Measurements from ENCODE around the gene SLN. TPM values are rescaled to one million over a fixed set of nuclear protein-coding genes. Genes with fewer than 3 reads are reported as not detected.

The SLN gene
- total RNA-seq, 2 donors from 2014 or later: 767 to 1,160 TPM

- no peaks in the 10 kb centered on the region for H3K27me3 ChIP-seq
- TF ChIP-seq CTCF (IDR thresholded peaks at IDR 0.05): no peak
- no peak overlapping the region for H3K4me3 ChIP-seq
- no peaks in the 10 kb centered on the region for H3K9me3 ChIP-seq
- no peak overlapping the region for H3K27ac ChIP-seq
- no peak for DNase-seq (ENCODE audit: low spot score)
- H3K4me1 ChIP-seq: no peaks in the 10 kb centered on the region
- H3K36me3 ChIP-seq: no peaks in the 10 kb centered on the region
Observed at GRCh38 chr11:107682171-107682570, 29.7 kb downstream of the SLN start.

GRCh38 chr11:107679255-107680024, 32.4 kb downstream of the SLN start:
- Histone ChIP-seq H3K4me1 (no peaks in the 10 kb centered on the region), H3K9me3 (no peaks in the 10 kb centered on the region), H3K36me3 (no peaks in the 10 kb centered on the region), H3K4me3 (no peak overlapping the region), H3K27ac (no peak overlapping the region), H3K27me3 (no peaks in the 10 kb centered on the region)
- no peak for DNase-seq (ENCODE audit: low spot score)
- TF ChIP-seq CTCF (IDR thresholded peaks at IDR 0.05): no peak

- DNase-seq (ENCODE audit: low spot score): no peak
- Histone ChIP-seq H3K27me3 (no peaks in the 10 kb centered on the region), H3K36me3 (no peaks in the 10 kb centered on the region), H3K27ac (no peak overlapping the region), H3K4me1 (no peaks in the 10 kb centered on the region), H3K4me3 (no peak overlapping the region), H3K9me3 (no peaks in the 10 kb centered on the region)
- TF ChIP-seq CTCF (IDR thresholded peaks at IDR 0.05): no peak
Observed at GRCh38 chr11:107678632-107678971, 33.3 kb downstream of the SLN start.

- no peak for TF ChIP-seq CTCF (IDR thresholded peaks at IDR 0.05)
- no peak overlapping the region for H3K4me3 ChIP-seq
- H3K9me3 ChIP-seq: no peaks in the 10 kb centered on the region
- no peak for DNase-seq (ENCODE audit: low spot score)
- no peaks in the 10 kb centered on the region for H3K27me3 ChIP-seq
- H3K36me3 ChIP-seq: no peaks in the 10 kb centered on the region
- H3K4me1 ChIP-seq: no peaks in the 10 kb centered on the region
- H3K27ac ChIP-seq: no peak overlapping the region
Observed at GRCh38 chr11:107677924-107678631, 33.8 kb downstream of the SLN start.

GRCh38 chr11:107676336-107677057, 35.4 kb downstream of the SLN start:
- Histone ChIP-seq H3K4me3 (no peak overlapping the region), H3K27ac (no peak overlapping the region), H3K36me3 (no peaks in the 10 kb centered on the region), H3K27me3 (no peaks in the 10 kb centered on the region), H3K4me1 (no peaks in the 10 kb centered on the region), H3K9me3 (no peaks in the 10 kb centered on the region)
- no peak for DNase-seq (ENCODE audit: low spot score)
- no peak for TF ChIP-seq CTCF (IDR thresholded peaks at IDR 0.05)
